ENCODE results near the gene HOXA7.
A peak's percentile ranks its signal among the peaks of the same experiment; 100 is the strongest.

The HOXA7 gene

DNA sequence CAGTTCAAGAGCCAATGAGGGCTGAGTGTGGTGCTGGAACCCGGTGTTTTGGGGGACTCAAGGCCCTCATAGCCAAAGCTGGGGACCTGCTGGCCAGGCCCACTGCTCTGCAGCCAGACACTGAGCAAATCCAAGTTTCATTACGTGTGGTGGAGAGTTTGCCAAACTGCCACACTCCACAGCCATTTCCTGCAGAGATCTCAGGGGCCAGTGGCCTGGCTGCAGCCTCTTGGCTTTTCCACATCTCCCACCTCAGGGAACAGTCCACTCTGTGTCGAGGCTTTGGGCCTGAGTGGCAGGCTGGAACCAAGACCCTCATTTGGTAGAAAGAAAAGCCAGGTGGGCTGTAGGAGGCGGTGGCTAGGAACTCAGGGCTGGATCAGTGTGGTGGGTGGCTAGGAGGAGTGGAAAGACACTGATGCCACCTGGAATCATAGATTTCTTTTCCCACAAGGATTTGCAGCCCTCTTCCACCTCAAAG, 25.4 kb upstream of the HOXA7 start:
- DNase-seq = no peak

- no peak for DNase-seq
These were observed 24.3 kb upstream of the HOXA7 start for GRCh38 chr7:27180431-27181420.

DNA sequence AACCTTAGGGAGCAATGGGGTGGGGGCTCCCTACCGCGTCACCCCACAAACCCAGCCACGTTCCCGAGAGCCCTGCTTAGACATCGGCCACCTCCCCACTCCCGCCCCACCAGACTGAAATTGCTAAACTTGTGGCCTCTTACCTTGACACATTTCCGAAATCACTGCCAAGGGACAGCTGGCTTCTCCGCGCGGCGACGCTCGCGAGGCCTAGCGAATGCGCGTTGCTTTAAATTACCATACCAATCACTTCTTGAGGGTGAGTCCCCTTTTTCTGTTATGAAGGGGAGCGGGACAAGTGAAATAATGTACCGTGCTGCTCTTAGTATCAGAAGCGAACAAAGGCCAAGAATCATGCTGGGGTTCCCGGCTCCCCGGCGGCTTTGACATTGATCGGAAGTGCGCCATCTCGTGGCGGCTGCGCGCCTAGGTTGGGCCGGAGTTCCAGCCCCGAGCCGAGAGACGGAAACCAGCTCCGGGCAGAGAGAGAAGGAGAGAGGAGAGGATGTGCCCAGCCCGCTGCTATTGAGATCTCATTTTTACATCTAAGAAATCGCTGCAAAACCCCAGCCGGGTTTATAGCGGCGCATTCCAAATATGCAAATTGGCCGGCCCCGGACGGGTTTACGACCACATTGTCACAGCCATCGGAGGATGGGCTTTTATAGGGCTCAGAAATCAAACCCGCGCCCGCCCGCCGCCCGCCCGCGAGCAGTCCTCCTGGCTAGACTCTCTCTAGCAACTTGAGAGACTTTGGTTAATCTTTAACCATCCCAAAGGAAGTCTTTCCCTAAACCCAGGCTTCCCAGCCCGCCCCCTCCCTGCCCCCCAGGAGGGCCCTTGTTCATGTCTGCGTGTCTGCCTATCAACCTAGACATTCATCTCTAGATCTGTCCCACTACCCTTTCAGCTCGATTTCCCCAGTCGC, 23.3 kb upstream of the HOXA7 start:
- DNase-seq = peak in 1 of 2 experiments; percentile 12

GRCh38 chr7:27179030-27179429, 22.6 kb upstream of the HOXA7 start:
- no peak for DNase-seq

GRCh38 chr7:27178366-27178765, 21.9 kb upstream of the HOXA7 start:
- no peak for DNase-seq

- DNase-seq = no peak
These were observed 21.4 kb upstream of the HOXA7 start for GRCh38 chr7:27177795-27178320.

GRCh38 chr7:27176962-27177794, 20.7 kb upstream of the HOXA7 start:
- no peak for DNase-seq

- no peak for DNase-seq
These were observed 20.0 kb upstream of the HOXA7 start for GRCh38 chr7:27176524-27176845.

- no peak for DNase-seq
These were observed 19.4 kb upstream of the HOXA7 start for GRCh38 chr7:27175626-27176523.

DNA sequence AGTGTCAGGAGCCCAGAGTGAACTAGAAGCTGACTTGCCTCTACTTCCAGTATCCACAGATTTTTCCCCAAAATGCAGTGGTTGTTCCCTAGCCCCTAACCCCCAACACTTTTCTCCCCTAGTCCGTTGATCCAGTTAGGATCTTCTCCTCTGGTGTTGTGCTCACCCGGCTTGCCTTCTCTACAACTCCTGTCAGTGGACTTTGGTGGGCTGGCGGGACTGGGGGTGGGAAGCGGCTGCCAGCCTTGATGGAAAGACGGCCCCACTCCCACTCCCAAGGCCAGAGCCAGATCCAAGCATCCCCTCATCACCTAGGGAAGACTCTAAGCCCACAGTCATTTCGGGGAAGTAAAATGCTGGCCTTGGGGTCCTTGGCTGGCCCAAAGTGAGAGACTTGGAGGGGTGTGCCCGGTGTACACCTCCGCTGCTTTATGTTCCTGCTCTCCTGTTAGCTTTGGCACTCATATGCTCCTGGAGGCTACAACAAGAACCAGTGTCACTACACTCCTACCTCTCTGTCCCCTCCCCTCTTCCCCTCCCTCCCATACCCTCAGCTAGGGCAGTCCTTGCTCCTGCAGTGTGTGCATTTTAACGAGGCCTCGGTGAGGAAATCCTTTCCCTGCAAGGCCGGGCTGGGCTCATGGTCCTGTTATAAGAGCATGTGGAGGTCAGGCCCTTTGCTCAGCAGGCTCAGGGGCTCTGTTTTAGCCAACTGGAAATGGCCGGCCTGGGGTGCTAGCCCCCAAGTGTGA, 18.6 kb upstream of the HOXA7 start:
- DNase-seq = no peak

GRCh38 chr7:27173956-27174873, 17.7 kb upstream of the HOXA7 start, which contains the start of gene HOXA10:
Gene HOXA10, minus strand, starts transcription at chr7:27174320. Its CDS starts 14 bp downstream, at chr7:27174306.
- no peak for DNase-seq

DNA sequence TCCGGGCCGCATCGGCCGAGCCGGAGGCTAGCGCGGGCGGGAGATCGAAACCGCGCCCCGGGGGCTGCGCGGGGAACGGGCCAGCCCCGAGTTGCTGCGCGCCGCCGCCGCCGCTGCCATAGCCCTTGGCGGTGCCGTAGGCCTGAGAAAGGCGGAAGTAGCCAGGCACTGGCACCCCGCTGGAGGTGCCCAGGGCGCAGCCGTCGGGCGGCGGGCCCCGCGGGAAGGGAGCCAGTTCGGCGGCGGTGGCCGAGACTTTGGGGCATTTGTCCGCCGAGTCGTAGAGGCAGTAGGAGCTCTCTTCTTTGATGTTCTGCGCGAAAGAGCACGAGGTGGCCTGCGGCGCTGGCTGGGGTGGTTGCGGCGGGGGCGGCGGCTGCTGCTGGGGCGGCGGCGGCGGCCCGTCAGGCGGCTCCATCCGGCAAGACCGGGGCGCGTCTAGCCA, 17.1 kb upstream of the HOXA7 start:
- DNase-seq = no peak

GRCh38 chr7:27172823-27173510, 16.5 kb upstream of the HOXA7 start:
- DNase-seq = no peak

- DNase-seq = no peak
These were observed 15.9 kb upstream of the HOXA7 start for GRCh38 chr7:27172315-27172774.

DNA sequence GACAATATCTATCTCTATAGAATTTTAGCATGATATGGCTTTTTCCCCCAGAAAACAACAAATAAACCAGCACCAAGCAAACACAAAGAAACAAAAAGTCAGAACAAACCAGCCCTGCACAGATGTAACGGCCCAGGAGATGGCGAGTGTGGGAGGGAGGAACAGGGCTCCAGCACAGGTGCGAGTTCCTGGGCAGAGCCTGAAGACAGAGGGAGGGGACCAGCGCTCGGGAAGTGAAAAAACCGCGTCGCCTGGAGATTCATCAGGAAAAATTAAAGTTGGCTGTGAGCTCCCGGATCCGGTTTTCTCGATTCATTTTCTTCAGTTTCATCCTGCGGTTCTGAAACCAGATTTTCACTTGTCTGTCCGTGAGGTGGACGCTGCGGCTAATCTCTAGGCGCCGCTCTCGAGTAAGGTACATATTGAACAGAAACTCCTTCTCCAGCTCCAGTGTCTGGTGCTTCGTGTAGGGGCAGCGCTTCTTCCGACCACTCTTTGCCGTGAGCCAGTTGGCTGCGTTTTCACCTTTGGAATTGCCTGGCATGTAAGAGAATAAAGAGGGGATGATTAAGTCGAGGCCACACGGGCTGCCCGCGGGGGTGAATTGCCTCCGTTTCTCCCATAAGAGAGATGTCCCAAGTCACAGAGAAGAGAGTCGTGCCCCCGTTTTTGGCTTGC, 15.3 kb upstream of the HOXA7 start:
- DNase-seq = no peak

DNA sequence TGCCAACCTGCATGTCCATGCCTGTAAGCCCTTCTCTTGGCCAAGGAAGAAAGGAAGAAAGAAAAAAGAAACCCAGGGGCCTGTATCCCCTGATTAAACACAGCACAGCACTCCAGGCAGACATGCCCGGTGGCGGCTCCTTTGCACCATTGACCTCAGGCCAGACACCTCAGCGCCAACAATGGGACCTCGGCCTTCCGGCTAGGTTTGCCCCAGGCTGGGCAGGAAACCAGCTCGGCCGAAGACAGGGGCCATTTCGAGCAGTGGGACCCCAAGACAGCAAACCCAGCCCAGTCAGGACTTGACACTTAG, 14.8 kb upstream of the HOXA7 start:
- DNase-seq = no peak

DNA sequence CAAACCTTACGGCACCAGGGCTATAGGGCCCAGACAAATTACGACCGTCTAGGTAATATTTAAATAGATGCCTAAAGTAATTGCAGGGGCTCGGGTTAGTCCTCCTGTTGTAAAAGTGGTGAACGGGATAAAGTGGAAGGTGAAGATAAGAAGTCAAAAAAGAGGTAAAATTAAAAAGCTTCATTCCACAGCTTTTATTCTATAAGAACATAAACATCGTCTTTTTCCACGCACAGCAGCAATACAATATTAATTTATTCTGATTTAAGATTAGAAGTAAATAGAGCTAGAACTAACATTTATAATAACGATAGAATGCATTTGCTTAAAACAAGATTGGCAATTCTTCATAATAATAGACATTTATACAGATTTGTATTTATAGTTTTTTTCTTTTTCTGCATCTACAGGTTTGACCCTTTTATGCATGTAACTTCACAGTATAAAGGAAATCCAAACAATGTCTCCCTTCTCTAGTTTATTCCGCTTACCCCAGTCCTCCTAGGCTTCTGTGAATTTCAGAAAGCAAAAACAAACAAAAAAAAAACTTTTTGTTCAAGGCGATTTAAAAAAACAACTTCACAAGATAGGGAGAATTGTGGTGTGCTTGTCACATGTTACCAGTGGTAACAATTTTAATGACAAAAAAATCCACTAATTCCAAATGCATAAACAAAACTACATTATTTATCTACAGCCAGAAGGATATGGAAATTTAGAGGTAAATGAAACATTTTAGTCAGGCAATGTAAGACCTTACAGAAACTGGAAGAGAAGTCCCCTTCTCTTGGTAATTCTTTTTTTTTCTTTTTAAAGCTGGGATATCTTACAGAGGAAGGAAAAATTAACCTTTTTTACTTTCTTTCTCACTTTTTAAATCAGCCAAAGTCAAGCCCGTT, 14.2 kb upstream of the HOXA7 start:
- no peak for DNase-seq
